Keratinocyte (primary cell): ENCODE results near the gene P2RY2. TPM values are rescaled to one million over a fixed set of nuclear protein-coding genes. Genes with fewer than 3 reads are reported as not detected.

Experiments
- DNase-seq: peaks from one replicate; pipeline ENCODE4 v3.0.0-alpha.2; 2011; ENCODE audit warnings: low read depth, missing footprints, low spot score
- FAIRE-seq: peaks from 2 replicates; lab custom pipeline; 2011; peaks lifted over from hg19 to GRCh38; lab: Jason Lieb, UNC
- H2AFZ ChIP-seq: 2 replicates; pipeline ENCODE4 v1.6.0; 2012; ENCODE audit warnings: low read length, control low read depth, inconsistent platforms; ENCODE audit not compliant: control insufficient read depth
- H3K27ac ChIP-seq: 2 replicates; pipeline ENCODE4 v1.5.1; 2011; ENCODE audit warnings: low read length; ENCODE audit not compliant: control insufficient read depth, insufficient read depth
- H3K27me3 ChIP-seq: 3 replicates; pipeline ENCODE4 v1.6.0; 2011; ENCODE audit warnings: low read length; ENCODE audit not compliant: control insufficient read depth, insufficient read depth; ENCODE audit errors: extremely low read depth
- H3K36me3 ChIP-seq, 2 experiments: 2 replicates in 1 of 2; 3 replicates in 1 of 2; pipeline ENCODE4 v1.5.1; 2011; ENCODE audit warnings: low read length in 2 of 2, mild to moderate bottlenecking in 1 of 2; ENCODE audit not compliant: control insufficient read depth in 2 of 2, insufficient read depth in 2 of 2; ENCODE audit errors: extremely low read depth in 1 of 2
- H3K4me1 ChIP-seq: 3 replicates; pipeline ENCODE4 v1.5.1; 2011; ENCODE audit warnings: low read length; ENCODE audit not compliant: control insufficient read depth, insufficient read depth; ENCODE audit errors: extremely low read depth
- H3K4me2 ChIP-seq: 3 replicates; pipeline ENCODE4 v1.6.0; 2011; ENCODE audit warnings: low read depth, low read length; ENCODE audit not compliant: control insufficient read depth, insufficient read depth; ENCODE audit errors: extremely low read depth
- H3K4me3 ChIP-seq, 3 experiments: fragments of 200-600 bp in 1 of 3; sonication (generic) in 1 of 3; 2 replicates in 2 of 3; 3 replicates in 1 of 3; pipeline ENCODE4 v1.5.1; 2011 to 2016; ENCODE audit warnings: low read length in 3 of 3, mild to moderate bottlenecking in 3 of 3, control low read depth in 2 of 3, inconsistent platforms in 1 of 3, low read depth in 1 of 3, mixed read lengths in 1 of 3, mixed run types in 1 of 3, moderate library complexity in 1 of 3; ENCODE audit not compliant: control insufficient read depth in 2 of 3, insufficient read depth in 2 of 3; ENCODE audit errors: extremely low read depth in 1 of 3
- H3K79me2 ChIP-seq: 2 replicates; pipeline ENCODE4 v1.6.0; 2012; ENCODE audit warnings: low read length; ENCODE audit not compliant: control insufficient read depth, insufficient read depth
- H3K9ac ChIP-seq: 3 replicates; pipeline ENCODE4 v1.6.0; 2011; ENCODE audit warnings: low read length; ENCODE audit not compliant: control insufficient read depth, insufficient read depth; ENCODE audit errors: extremely low read depth
- H3K9me1 ChIP-seq: 3 replicates; pipeline ENCODE4 v1.6.0; 2011; ENCODE audit warnings: low read length; ENCODE audit not compliant: control insufficient read depth, insufficient read depth; ENCODE audit errors: extremely low read depth
- H3K9me3 ChIP-seq: 2 replicates; pipeline ENCODE4 v1.5.1; 2012; ENCODE audit warnings: low read depth, low read length; ENCODE audit not compliant: control insufficient read depth
- H4K20me1 ChIP-seq: 3 replicates; pipeline ENCODE4 v1.6.0; 2011; ENCODE audit warnings: low read length; ENCODE audit not compliant: control insufficient read depth, insufficient read depth; ENCODE audit errors: extremely low read depth
- EZH2 ChIP-seq: IDR thresholded peaks from one replicate; pipeline ENCODE4 v1.6.1; 2012; ENCODE audit warnings: inconsistent platforms, mild to moderate bottlenecking, low read length, moderate library complexity
- dilution Hi-C: fragments of 300-500 bp; cut with MboI; formaldehyde crosslinking; loops from one replicate; pipeline ENCODE4 v1.7.0; 2020; ENCODE audit warnings: low sequenced_read_pairs; ENCODE audit not compliant: extremely low pct_ligation_motif_present
- polyA plus RNA-seq, 5 experiments: library from polyadenylated mRNA; depleted of rRNA in 3 of 5; stranded (reverse) in 3 of 5; stranded (forward) in 1 of 5; unstranded in 1 of 5; fragments of >200 nt; gene quantifications; 1 replicate in 1 of 5; 2 replicates in 3 of 5; 3 replicates in 1 of 5; pipeline versions ENCODE4 v1.2.1 to v1.2.3, GENCODE V29; 2011 to 2012; ENCODE audit warnings: missing spikeins in 2 of 5, low read depth in 1 of 5, low replicate concordance in 1 of 5
- TF ChIP-seq, protein P1 (sequence below), 3 experiments: IDR thresholded peaks in 1 of 3; conservative IDR thresholded peaks in 1 of 3; optimal IDR thresholded peaks in 1 of 3; 2 replicates in 2 of 3; 3 replicates in 1 of 3; pipeline versions ENCODE3 to v1.5.1; 2011; ENCODE audit warnings: low read length in 3 of 3, mild to moderate bottlenecking in 3 of 3, moderate library complexity in 2 of 3, control low read depth in 1 of 3, inconsistent platforms in 1 of 3; ENCODE audit not compliant: insufficient read depth in 2 of 3; ENCODE audit errors: extremely low read depth in 1 of 3

The P2RY2 gene
- polyA plus RNA-seq, 1 donor (not counting 4 experiments of a cell fraction or from before 2014, with no cell fraction given): 5.1 TPM

- no peak for TF ChIP-seq EZH2
- TF ChIP-seq, protein P1, sequence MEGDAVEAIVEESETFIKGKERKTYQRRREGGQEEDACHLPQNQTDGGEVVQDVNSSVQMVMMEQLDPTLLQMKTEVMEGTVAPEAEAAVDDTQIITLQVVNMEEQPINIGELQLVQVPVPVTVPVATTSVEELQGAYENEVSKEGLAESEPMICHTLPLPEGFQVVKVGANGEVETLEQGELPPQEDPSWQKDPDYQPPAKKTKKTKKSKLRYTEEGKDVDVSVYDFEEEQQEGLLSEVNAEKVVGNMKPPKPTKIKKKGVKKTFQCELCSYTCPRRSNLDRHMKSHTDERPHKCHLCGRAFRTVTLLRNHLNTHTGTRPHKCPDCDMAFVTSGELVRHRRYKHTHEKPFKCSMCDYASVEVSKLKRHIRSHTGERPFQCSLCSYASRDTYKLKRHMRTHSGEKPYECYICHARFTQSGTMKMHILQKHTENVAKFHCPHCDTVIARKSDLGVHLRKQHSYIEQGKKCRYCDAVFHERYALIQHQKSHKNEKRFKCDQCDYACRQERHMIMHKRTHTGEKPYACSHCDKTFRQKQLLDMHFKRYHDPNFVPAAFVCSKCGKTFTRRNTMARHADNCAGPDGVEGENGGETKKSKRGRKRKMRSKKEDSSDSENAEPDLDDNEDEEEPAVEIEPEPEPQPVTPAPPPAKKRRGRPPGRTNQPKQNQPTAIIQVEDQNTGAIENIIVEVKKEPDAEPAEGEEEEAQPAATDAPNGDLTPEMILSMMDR (optimal IDR thresholded peaks at IDR 0.05 in 1 of 3, IDR thresholded peaks at IDR 0.05 in 1 of 3, conservative IDR thresholded peaks at IDR 0.05 in 1 of 3; ENCODE audit: extremely low read depth in 1 of 3, insufficient read depth in 2 of 3, low read length in 3 of 3): no peak
- Histone ChIP-seq H2AFZ (no peak overlapping the region), H3K27ac (no peak overlapping the region), H3K9me3 (no peaks in the 10 kb centered on the region), H3K4me3 (no peak overlapping the region), H3K4me2 (peak overlapping the region; percentile 26), H3K36me3 (no peaks in the 10 kb centered on the region), H3K4me1 (peaks cover 54% of the 10 kb centered on the region), H3K9me1 (no peaks in the 10 kb centered on the region), H3K9ac (no peak overlapping the region), H3K79me2 (no peaks in the 10 kb centered on the region), H3K27me3 (no peaks in the 10 kb centered on the region), H4K20me1 (no peaks in the 10 kb centered on the region)
- DNase-seq (no peak), FAIRE-seq (peak; percentile 95)
- dilution Hi-C loops: no loop called here
These were observed 30.2 kb upstream of the P2RY2 start for GRCh38 chr11:73187854-73188253.

GRCh38 chr11:73188301-73188700 lies 29.8 kb upstream of the P2RY2 start:
- no peaks in the 10 kb centered on the region for H3K36me3 ChIP-seq
- H3K27me3 ChIP-seq: no peaks in the 10 kb centered on the region
- H3K27ac ChIP-seq: no peak overlapping the region
- no peak for DNase-seq
- H3K79me2 ChIP-seq: no peaks in the 10 kb centered on the region
- FAIRE-seq: no peak
- no peaks in the 10 kb centered on the region for H3K9me3 ChIP-seq
- H3K9ac ChIP-seq: no peak overlapping the region
- H2AFZ ChIP-seq: no peak overlapping the region
- no peak overlapping the region for H3K4me3 ChIP-seq
- no peak overlapping the region for H3K4me2 ChIP-seq
- dilution Hi-C loops: no loop called here
- no peaks in the 10 kb centered on the region for H4K20me1 ChIP-seq
- H3K9me1 ChIP-seq: no peaks in the 10 kb centered on the region
- peaks cover 58% of the 10 kb centered on the region for H3K4me1 ChIP-seq
- no peak for TF ChIP-seq EZH2
- TF ChIP-seq, protein P1 (optimal IDR thresholded peaks at IDR 0.05 in 1 of 3, IDR thresholded peaks at IDR 0.05 in 1 of 3, conservative IDR thresholded peaks at IDR 0.05 in 1 of 3; ENCODE audit: extremely low read depth in 1 of 3, insufficient read depth in 2 of 3, low read length in 3 of 3): no peak
